ENCODE measurements around the gene NT5DC4.

NT5DC4 gene

GRCh38 chr2:112690853-112691401 lies 29.9 kb upstream of the NT5DC4 start:
- H2AFZ ChIP-seq (ENCODE audit: low read depth, low read length): peak overlapping the region; percentile 6; the same call in 1 of the 2 replicates
- H3K9ac ChIP-seq (ENCODE audit: low read depth, low read length): no peak overlapping the region
- H3K9me3 ChIP-seq (ENCODE audit: insufficient read depth, low read length, severe bottlenecking): no peaks in the 10 kb centered on the region
- TF ChIP-seq EZH2 (IDR thresholded peaks at IDR 0.05; ENCODE audit: borderline replicate concordance, low read depth, low read length, severe bottlenecking): no peak
- peak; percentile 76 for TF ChIP-seq CTCF (IDR thresholded peaks at IDR 0.05; ENCODE audit: borderline replicate concordance, extremely low read depth, low read length, poor library complexity, severe bottlenecking)
- H4K20me1 ChIP-seq (ENCODE audit: insufficient read depth, low read length): no peaks in the 10 kb centered on the region
- H3K4me3 ChIP-seq (ENCODE audit: low read depth in 1 of 2, low read length in 2 of 2): no peak overlapping the region
- H3K4me1 ChIP-seq (ENCODE audit: insufficient read depth, low read length): peaks cover 43% of the 10 kb centered on the region
- no peak overlapping the region for H3K4me2 ChIP-seq (ENCODE audit: insufficient read depth, low read length)
- ATAC-seq (ENCODE audit: insufficient read depth, low read depth) (peak; percentile 68), DNase-seq (peak; percentile 70)
- H3K27ac ChIP-seq (ENCODE audit: low read length): peak overlapping the region; percentile 94
- no peaks in the 10 kb centered on the region for H3K79me2 ChIP-seq (ENCODE audit: insufficient read depth, low read length)
- no peaks in the 10 kb centered on the region for H3K27me3 ChIP-seq (ENCODE audit: insufficient read depth, low read length, poor library complexity)
- no peaks in the 10 kb centered on the region for H3K36me3 ChIP-seq (ENCODE audit: insufficient read depth, low read length)

GRCh38 chr2:112691881-112692281 lies 28.9 kb upstream of the NT5DC4 start:
- no peak for DNase-seq
- no peaks in the 10 kb centered on the region for H3K27me3 ChIP-seq (ENCODE audit: insufficient read depth, low read length, poor library complexity)
- H4K20me1 ChIP-seq (ENCODE audit: insufficient read depth, low read length): no peaks in the 10 kb centered on the region
- peaks cover 35% of the 10 kb centered on the region for H3K4me1 ChIP-seq (ENCODE audit: insufficient read depth, low read length)
- H3K4me3 ChIP-seq (ENCODE audit: low read depth in 1 of 2, low read length in 2 of 2): no peak overlapping the region
- TF ChIP-seq CTCF (IDR thresholded peaks at IDR 0.05; ENCODE audit: borderline replicate concordance, extremely low read depth, low read length, poor library complexity, severe bottlenecking) (no peak), EZH2 (IDR thresholded peaks at IDR 0.05; ENCODE audit: borderline replicate concordance, low read depth, low read length, severe bottlenecking) (no peak)
- no peaks in the 10 kb centered on the region for H3K36me3 ChIP-seq (ENCODE audit: insufficient read depth, low read length)
- H2AFZ ChIP-seq (ENCODE audit: low read depth, low read length): no peak overlapping the region
- peak overlapping the region; percentile 53; the same call in 1 of the 2 replicates for H3K4me2 ChIP-seq (ENCODE audit: insufficient read depth, low read length)
- no peak for ATAC-seq (ENCODE audit: insufficient read depth, low read depth)
- no peaks in the 10 kb centered on the region for H3K79me2 ChIP-seq (ENCODE audit: insufficient read depth, low read length)
- H3K9ac ChIP-seq (ENCODE audit: low read depth, low read length): peak overlapping the region; percentile 9; the same call in 1 of the 2 replicates
- H3K27ac ChIP-seq (ENCODE audit: low read length): peak overlapping the region; percentile 94
- H3K9me3 ChIP-seq (ENCODE audit: insufficient read depth, low read length, severe bottlenecking): no peaks in the 10 kb centered on the region

GRCh38 chr2:112692495-112692911 lies 28.3 kb upstream of the NT5DC4 start:
- H3K27me3 ChIP-seq (ENCODE audit: insufficient read depth, low read length, poor library complexity): no peaks in the 10 kb centered on the region
- H3K27ac ChIP-seq (ENCODE audit: low read length): peak overlapping the region; percentile 94
- H3K9me3 ChIP-seq (ENCODE audit: insufficient read depth, low read length, severe bottlenecking): no peaks in the 10 kb centered on the region
- peaks cover 35% of the 10 kb centered on the region for H3K4me1 ChIP-seq (ENCODE audit: insufficient read depth, low read length)
- peak overlapping the region; percentile 8; the same call in 1 of the 2 replicates for H2AFZ ChIP-seq (ENCODE audit: low read depth, low read length)
- peak overlapping the region in 1 of 2 experiments; percentile 7; a peak in 1 of 4 replicates for H3K4me3 ChIP-seq (ENCODE audit: low read depth in 1 of 2, low read length in 2 of 2)
- no peaks in the 10 kb centered on the region for H3K36me3 ChIP-seq (ENCODE audit: insufficient read depth, low read length)
- H3K9ac ChIP-seq (ENCODE audit: low read depth, low read length): peak overlapping the region; percentile 46
- no peaks in the 10 kb centered on the region for H3K79me2 ChIP-seq (ENCODE audit: insufficient read depth, low read length)
- no peaks in the 10 kb centered on the region for H4K20me1 ChIP-seq (ENCODE audit: insufficient read depth, low read length)
- DNase-seq (peak; percentile 84), ATAC-seq (ENCODE audit: insufficient read depth, low read depth) (peak; percentile 94)
- TF ChIP-seq CTCF (IDR thresholded peaks at IDR 0.05; ENCODE audit: borderline replicate concordance, extremely low read depth, low read length, poor library complexity, severe bottlenecking) (no peak), EZH2 (IDR thresholded peaks at IDR 0.05; ENCODE audit: borderline replicate concordance, low read depth, low read length, severe bottlenecking) (no peak)
- peak overlapping the region; percentile 53 for H3K4me2 ChIP-seq (ENCODE audit: insufficient read depth, low read length)
